Subcutaneous adipose tissue (tissue), 4 donors: ENCODE results near the gene PCDHGC3. TPM values are rescaled to one million over a fixed set of nuclear protein-coding genes. Genes with fewer than 3 reads are reported as not detected.

Experiments
- CTCF ChIP-seq: fragments of 450-650 bp; IDR thresholded peaks from one replicate; pipeline ENCODE4 v1.5.1; 2016; ENCODE audit warnings: low read depth, mild to moderate bottlenecking, control low read depth, antibody characterized with exemption, moderate library complexity
- total RNA-seq, 4 donors: library from RNA; depleted of rRNA; stranded (reverse); fragments of >200 nt; gene quantifications; one replicate each; pipeline ENCODE4 v1.1.0, GENCODE V29; 2016

PCDHGC3 gene
- total RNA-seq, 4 donors from 2014 or later, result 16.5 to 35.4 (median 30.4) TPM

GRCh38 chr5:141510850-141511601, 35.3 kb downstream of the PCDHGC3 start:
- TF ChIP-seq CTCF, result no peak

- TF ChIP-seq CTCF, result no peak
Measured at GRCh38 chr5:141511771-141512325, 36.1 kb downstream of the PCDHGC3 start.

GRCh38 chr5:141512390-141512910, 36.7 kb downstream of the PCDHGC3 start:
- no peak for TF ChIP-seq CTCF

GRCh38 chr5:141512911-141513626, 37.3 kb downstream of the PCDHGC3 start:
- TF ChIP-seq CTCF, result no peak

- no peak for TF ChIP-seq CTCF
Measured at GRCh38 chr5:141513627-141514329, 38.0 kb downstream of the PCDHGC3 start.

- no peak for TF ChIP-seq CTCF
Measured at GRCh38 chr5:141514330-141515133, 38.8 kb downstream of the PCDHGC3 start.
